GM12878 (cell line): ENCODE data around the gene PRKAG2. TPM values are rescaled to one million over a fixed set of nuclear protein-coding genes. Genes with fewer than 3 reads are reported as not detected.

ENCODE experiments used
- ATAC-seq: fragments of 200-7000 bp; cut with Tn5 transposase; 3 replicates; pipeline ENCODE4 v1.9.1; 2020; ENCODE audit warnings: mild to moderate bottlenecking, moderate library complexity
- BruUV-seq: library from RNA; stranded (reverse); fragments of 400-500 nt; replicated peaks from 2 replicates; lab custom pipeline; 2021; lab: Mats Ljungman, UMichigan
- CTCF ChIA-PET: fragments of 300-600 bp; sonication (Branson Sonifier 250); formaldehyde crosslinking; extraction: SDS; loops from one replicate; lab custom pipeline; 2021; ENCODE audit warnings: inconsistent platforms; lab: Yijun Ruan, JAX
- POLR2A ChIA-PET: fragments of 350-600 bp; formaldehyde crosslinking; extraction: SDS; loops from one replicate; lab custom pipeline; 2021; ENCODE audit warnings: inconsistent platforms; lab: Charles Lee
- RAD21 ChIA-PET: fragments of 300-600 bp; sonication (Branson Sonifier 250); formaldehyde crosslinking; loops from one replicate; lab custom pipeline; 2023; ENCODE audit warnings: antibody characterized with exemption; ENCODE audit not compliant: unreplicated experiment; lab: Charles Lee
- SMC1A ChIA-PET: fragments of 300-600 bp; sonication (Branson Sonifier 250); formaldehyde crosslinking; loops from one replicate; lab custom pipeline; 2023; ENCODE audit not compliant: unreplicated experiment, uncharacterized antibody; lab: Charles Lee
- DNase-seq: peaks from one replicate; pipeline ENCODE4 v3.0.0-alpha.2; 2011; ENCODE audit warnings: low read depth, low spot score
- FAIRE-seq: peaks from 3 replicates; lab custom pipeline; 2011; peaks lifted over from hg19 to GRCh38; lab: Jason Lieb, UNC
- H2AFZ ChIP-seq: 2 replicates; pipeline ENCODE4 v1.6.0; 2011; ENCODE audit warnings: low read depth, low read length, control low read depth; ENCODE audit not compliant: control insufficient read depth
- H3K27ac ChIP-seq: 2 replicates; pipeline ENCODE4 v1.5.1; 2011; ENCODE audit warnings: control low read depth; ENCODE audit not compliant: control insufficient read depth, insufficient read depth
- H3K27me3 ChIP-seq, 2 experiments: replicated peaks in 1 of 2; 2 replicates each; pipeline versions ENCODE4 v1.6.0 to v1.6.1; 2011; ENCODE audit warnings: low read length in 1 of 2; ENCODE audit not compliant: control insufficient read depth in 2 of 2, insufficient read depth in 2 of 2
- H3K36me3 ChIP-seq, 2 experiments: 2 replicates each; pipeline ENCODE4 v1.5.1; 2011; ENCODE audit warnings: low read length in 1 of 2; ENCODE audit not compliant: control insufficient read depth in 2 of 2, insufficient read depth in 2 of 2
- H3K4me1 ChIP-seq: 2 replicates; pipeline ENCODE4 v1.6.1; 2011; ENCODE audit warnings: mild to moderate bottlenecking, low read length, moderate library complexity, mixed read lengths; ENCODE audit not compliant: control insufficient read depth, insufficient read depth
- H3K4me2 ChIP-seq: 2 replicates; pipeline ENCODE4 v1.6.0; 2011; ENCODE audit warnings: control low read depth; ENCODE audit not compliant: control insufficient read depth, insufficient read depth
- H3K4me3 ChIP-seq: fragments of 200-600 bp; sonication (generic); 2 replicates; pipeline ENCODE4 v1.5.1; 2016
- H3K79me2 ChIP-seq: 2 replicates; pipeline ENCODE4 v1.6.0; 2011; ENCODE audit warnings: low read length; ENCODE audit not compliant: control insufficient read depth, insufficient read depth
- H3K9ac ChIP-seq: 2 replicates; pipeline ENCODE4 v1.8.0; 2011; ENCODE audit warnings: low read length, control low read depth, mixed read lengths; ENCODE audit not compliant: control insufficient read depth, insufficient read depth
- H3K9me3 ChIP-seq: replicated peaks from 3 replicates; pipeline ENCODE4 v1.5.1; 2011; ENCODE audit warnings: mild to moderate bottlenecking, low read length; ENCODE audit not compliant: control insufficient read depth, insufficient read depth
- H4K20me1 ChIP-seq: 2 replicates; pipeline ENCODE4 v1.6.0; 2011; ENCODE audit not compliant: control insufficient read depth, insufficient read depth
- BCL3 ChIP-seq: IDR thresholded peaks from 2 replicates; pipeline ENCODE4 v1.6.1; 2011; ENCODE audit warnings: borderline replicate concordance, low read depth, mild to moderate bottlenecking, moderate library complexity, low read length; ENCODE audit not compliant: insufficient read depth, poor library complexity, severe bottlenecking
- BCLAF1 ChIP-seq: fragments of 450-650 bp; IDR thresholded peaks from 2 replicates; pipeline ENCODE4 v1.6.1; 2017; ENCODE audit warnings: antibody characterized with exemption, mild to moderate bottlenecking, moderate library complexity
- CBX5 ChIP-seq: sonication (generic); IDR thresholded peaks from 2 replicates; pipeline ENCODE4 v1.6.1; 2016; ENCODE audit warnings: low read depth, moderate library complexity, mild to moderate bottlenecking, inconsistent platforms
- CHD1 ChIP-seq: IDR thresholded peaks from 2 replicates; pipeline ENCODE4 v1.6.1; 2012; ENCODE audit warnings: low read depth, low read length, improper control_type of control experiment
- IKZF1 ChIP-seq: fragments of 450-650 bp; conservative IDR thresholded peaks from 2 replicates; pipeline ENCODE4 v1.6.1; 2017; ENCODE audit warnings: antibody characterized with exemption, mild to moderate bottlenecking
- MTA3 ChIP-seq: IDR thresholded peaks from 2 replicates; pipeline ENCODE4 v1.6.1; 2012; ENCODE audit warnings: low read length, inconsistent platforms, borderline replicate concordance
- SIX5 ChIP-seq: IDR thresholded peaks from 2 replicates; pipeline ENCODE4 v1.6.1; 2011; ENCODE audit warnings: mild to moderate bottlenecking, low read depth, low read length, moderate library complexity; ENCODE audit not compliant: severe bottlenecking
- SPI1 ChIP-seq: IDR thresholded peaks from 2 replicates; pipeline ENCODE4 v1.6.1; 2011; ENCODE audit warnings: low read depth, mild to moderate bottlenecking, low read length, moderate library complexity, borderline replicate concordance; ENCODE audit not compliant: insufficient read depth
- WRNIP1 ChIP-seq: IDR thresholded peaks from 2 replicates; pipeline ENCODE4 v1.6.1; 2011; ENCODE audit warnings: low read depth, low read length, improper control_type of control experiment, borderline replicate concordance
- ZNF687 ChIP-seq: fragments of 450-650 bp; IDR thresholded peaks from 2 replicates; pipeline ENCODE4 v1.6.1; 2017; ENCODE audit warnings: mild to moderate bottlenecking, moderate library complexity
- WGBS: methylation state at CpG from one replicate; pipeline ENCODE4 v1.1.6; 2016; ENCODE audit warnings: low lambda C conversion rate; ENCODE audit not compliant: insufficient replicate concordance, insufficient coverage; ENCODE audit errors: missing lambda C conversion rate; 5-methylcytosine and 5-hydroxymethylcytosine counted together
- in situ Hi-C: fragments of 300-500 bp; cut with MboI; formaldehyde crosslinking; loops from 9 replicates; pipeline ENCODE4 v1.14.3; 2018; ENCODE audit warnings: mixed read lengths
- intact Hi-C: fragments of 100-400 bp; cut with micrococcal nuclease; formaldehyde crosslinking; loops from one replicate; pipeline ENCODE4 v1.14.2; 2022; ENCODE audit not compliant: unreplicated experiment
- polyA plus RNA-seq, 11 experiments: library from polyadenylated mRNA; depleted of rRNA in 4 of 11; unstranded in 6 of 11; stranded (reverse) in 5 of 11; fragments of >200 nt; fragmentation: Nextera tagmentation in 4 of 11; fragmentation: Illumina TruSeq in 1 of 11; extraction: Ambion mirVana in 4 of 11; extraction: Trizol in 1 of 11; gene quantifications; 1 replicate in 1 of 11; 2 replicates in 10 of 11; pipeline versions ENCODE4 v1.2.1 to v1.2.3, GENCODE V29; 2011 to 2016; ENCODE audit warnings: inconsistent platforms in 2 of 11, missing spikeins in 2 of 11, low read depth in 1 of 11
- total RNA-seq, 4 experiments: library from RNA; depleted of rRNA in 3 of 4; stranded (reverse); fragments of >200 nt in 3 of 4; fragmentation: Illumina TruSeq in 1 of 4; extraction: Trizol in 1 of 4; gene quantifications; 2 replicates each; pipeline versions ENCODE4 v1.2.1 to v1.2.3, GENCODE V29; 2013 to 2021

PRKAG2 gene
- total and polyA plus RNA-seq, 10 of the 15 experiments (the other 5 are each of a cell fraction or from before 2014, with no cell fraction given), result 3.4 to 8.9 (median 6.8) TPM

- 48% methylated on average over 7 of the region's 7 CpGs for WGBS
- H3K36me3 ChIP-seq, result no peaks in the 10 kb centered on the region
- no peaks in the 10 kb centered on the region for H3K9me3 ChIP-seq
- no peak overlapping the region for H3K4me3 ChIP-seq
- ChIA-PET SMC1A (no interaction called here), RAD21 (no interaction called here), POLR2A (no interaction called here), CTCF (no interaction called here)
- peaks cover 0 to 1% of the 10 kb centered on the region in 2 experiments; a peak in 2 of 4 replicates for H3K27me3 ChIP-seq
- ATAC-seq (no peak), FAIRE-seq (no peak), DNase-seq (no peak)
- H2AFZ ChIP-seq, result no peak overlapping the region
- no peak overlapping the region for H3K27ac ChIP-seq
- intact Hi-C loops (no loop called here), in situ Hi-C loops (no loop called here)
- no peak overlapping the region for H3K9ac ChIP-seq
- H3K4me1 ChIP-seq, result no peaks in the 10 kb centered on the region
- no peaks in the 10 kb centered on the region for H3K79me2 ChIP-seq
- BruUV-seq, result no TSS peak
- H3K4me2 ChIP-seq, result no peak overlapping the region
- H4K20me1 ChIP-seq, result no peaks in the 10 kb centered on the region
- TF ChIP-seq WRNIP1 (no peak), CHD1 (no peak), CBX5 (no peak), MTA3 (no peak), ZNF687 (no peak), BCL3 (no peak), SPI1 (no peak), SIX5 (no peak), IKZF1 (no peak), BCLAF1 (no peak)
Observed at GRCh38 chr7:151896486-151896885, 19.6 kb upstream of the PRKAG2 start.
